Ascending aorta (tissue), 2 donors: ENCODE results near the gene SLFN12. TPM values are rescaled to one million over a fixed set of nuclear protein-coding genes. Genes with fewer than 3 reads are reported as not detected.
A peak's percentile ranks its signal among the peaks of the same experiment; 100 is the strongest.

Source experiments
- DNase-seq, 2 donors: peaks; one replicate each; pipeline ENCODE4 v3.0.0-alpha.2; 2019; ENCODE audit warnings: low spot score in 2 of 2
- H3K27ac ChIP-seq, 2 donors: fragments of 200-600 bp; sonication (generic); one replicate each; pipeline ENCODE4 v1.5.1; 2016 to 2017; ENCODE audit warnings: mild to moderate bottlenecking in 1 of 2
- H3K27me3 ChIP-seq: fragments of 200-600 bp; sonication (generic); one replicate; pipeline ENCODE4 v1.5.1; 2017
- H3K36me3 ChIP-seq, 2 donors: fragments of 200-600 bp; sonication (generic); one replicate each; pipeline ENCODE4 v1.5.1; 2016
- H3K4me1 ChIP-seq, 2 donors: fragments of 200-600 bp; sonication (generic); one replicate each; pipeline ENCODE4 v1.5.1; 2016 to 2017; ENCODE audit warnings: mild to moderate bottlenecking in 1 of 2
- H3K4me3 ChIP-seq, 2 donors: fragments of 200-600 bp; sonication (generic); one replicate each; pipeline ENCODE4 v1.5.1; 2016 to 2017; ENCODE audit warnings: mild to moderate bottlenecking in 1 of 2
- H3K9me3 ChIP-seq, 2 donors: fragments of 200-600 bp; sonication (generic); one replicate each; pipeline ENCODE4 v1.5.1; 2016
- intact Hi-C: fragments of 100-400 bp; cut with DNase I; formaldehyde crosslinking; loops from one replicate; pipeline ENCODE4 v1.15.1; 2023
- total RNA-seq: library from RNA; depleted of rRNA; stranded (reverse); fragments of >200 nt; gene quantifications from one replicate; pipeline ENCODE4 v1.1.0, GENCODE V29; 2016
- TF ChIP-seq, protein P1 (sequence below), 3 experiments: fragments of 200-600 bp in 2 of 3; fragments of 450-650 bp in 1 of 3; sonication (generic) in 2 of 3; IDR thresholded peaks; one replicate each; pipeline ENCODE4 v1.5.1; 2016 to 2019; ENCODE audit warnings: antibody characterized with exemption in 3 of 3, mild to moderate bottlenecking in 1 of 3, moderate library complexity in 1 of 3

SLFN12 gene
- total RNA-seq, 1 donor from 2014 or later, result 6.8 TPM

DNA sequence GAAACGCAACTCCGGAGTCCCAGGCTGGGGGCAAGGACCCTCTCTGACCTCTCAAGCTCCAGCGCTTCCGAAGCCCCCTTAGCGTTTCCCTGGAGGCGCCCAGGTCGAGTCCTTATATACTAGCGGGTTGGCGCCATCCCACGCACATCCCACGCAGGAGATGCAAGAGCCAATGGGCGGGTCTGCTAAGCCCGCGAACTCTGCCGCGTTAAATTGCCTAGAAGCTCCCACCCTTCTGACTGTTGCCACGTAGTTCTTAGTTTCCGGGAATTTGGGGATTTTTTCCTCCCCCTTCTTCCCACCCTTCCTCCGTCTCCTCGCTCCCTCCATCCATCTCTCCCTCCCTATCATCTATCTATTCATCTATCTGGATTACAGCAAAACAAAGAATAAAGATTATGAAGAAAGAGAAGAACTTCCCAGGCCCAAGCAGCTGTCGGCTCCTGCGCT is 58.7 kb downstream of the SLFN12 start, which contains the start of gene SLFN11:
SLFN11 (minus strand) TSS at position 88 of the 450 bp plus-strand sequence. CDS start 9,814 bp downstream, outside the sequence.
- peaks cover 0 to 10% of the 10 kb centered on the region in 2 donors for H3K4me1 ChIP-seq
- intact Hi-C loops, result loop anchor here (1.0 to 10.0 kb wide), 5 partner anchors 59 to 1571 kb away; partner anchors contain the start of genes AATF, SLFN12, SLFN13 and SLFN5

DNA sequence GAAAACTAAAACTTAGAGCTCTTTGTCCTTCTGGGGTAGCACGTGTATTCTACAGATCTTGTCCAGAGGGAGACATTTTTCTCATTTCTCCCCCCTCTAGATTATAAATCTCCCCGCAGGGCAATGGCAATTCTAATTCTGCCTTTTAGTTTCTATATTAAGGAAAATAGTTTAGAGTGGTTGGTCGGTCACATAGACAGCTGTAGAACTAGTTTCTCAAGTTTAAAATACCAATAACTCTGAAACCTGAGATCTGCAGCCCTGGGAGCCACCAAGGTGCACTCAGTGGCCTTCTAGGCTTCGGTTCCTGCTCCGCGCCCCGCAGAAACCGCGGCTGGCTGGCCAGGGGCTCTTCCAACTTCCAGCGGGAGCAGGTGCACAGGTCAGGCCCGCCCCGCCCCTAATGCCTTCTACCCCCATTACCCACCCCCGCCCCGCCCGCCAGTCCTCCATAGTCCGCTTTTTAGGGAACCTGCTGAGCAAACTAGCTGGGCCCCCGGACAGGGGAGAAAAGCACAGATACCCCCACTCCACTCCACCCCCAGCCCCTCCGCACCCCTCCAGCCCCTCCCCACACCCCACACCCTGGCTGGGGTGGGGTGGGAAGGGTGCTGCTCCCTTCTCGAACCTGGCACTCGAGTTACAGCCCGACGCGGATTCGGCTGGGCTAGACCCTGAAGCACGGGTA is 59.3 kb downstream of the SLFN12 start:
- TF ChIP-seq, protein P1, sequence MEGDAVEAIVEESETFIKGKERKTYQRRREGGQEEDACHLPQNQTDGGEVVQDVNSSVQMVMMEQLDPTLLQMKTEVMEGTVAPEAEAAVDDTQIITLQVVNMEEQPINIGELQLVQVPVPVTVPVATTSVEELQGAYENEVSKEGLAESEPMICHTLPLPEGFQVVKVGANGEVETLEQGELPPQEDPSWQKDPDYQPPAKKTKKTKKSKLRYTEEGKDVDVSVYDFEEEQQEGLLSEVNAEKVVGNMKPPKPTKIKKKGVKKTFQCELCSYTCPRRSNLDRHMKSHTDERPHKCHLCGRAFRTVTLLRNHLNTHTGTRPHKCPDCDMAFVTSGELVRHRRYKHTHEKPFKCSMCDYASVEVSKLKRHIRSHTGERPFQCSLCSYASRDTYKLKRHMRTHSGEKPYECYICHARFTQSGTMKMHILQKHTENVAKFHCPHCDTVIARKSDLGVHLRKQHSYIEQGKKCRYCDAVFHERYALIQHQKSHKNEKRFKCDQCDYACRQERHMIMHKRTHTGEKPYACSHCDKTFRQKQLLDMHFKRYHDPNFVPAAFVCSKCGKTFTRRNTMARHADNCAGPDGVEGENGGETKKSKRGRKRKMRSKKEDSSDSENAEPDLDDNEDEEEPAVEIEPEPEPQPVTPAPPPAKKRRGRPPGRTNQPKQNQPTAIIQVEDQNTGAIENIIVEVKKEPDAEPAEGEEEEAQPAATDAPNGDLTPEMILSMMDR (IDR thresholded peaks at IDR 0.05), result no peak
- intact Hi-C loops, result loop anchor here (1.0 to 10.0 kb wide), 5 partner anchors 59 to 1572 kb away; partner anchors contain the start of genes AATF, SLFN12, SLFN13 and SLFN5
- Histone ChIP-seq H3K36me3 (no peaks in the 10 kb centered on the region), H3K27me3 (no peaks in the 10 kb centered on the region), H3K4me3 (peak overlapping the region; percentile 78 to 87), H3K4me1 (peaks cover 0 to 10% of the 10 kb centered on the region in 2 donors), H3K9me3 (peaks cover 0 to 5% of the 10 kb centered on the region in 2 donors), H3K27ac (peak overlapping the region; percentile 97)
- no peak for DNase-seq

More for the DNA sequence above, 58.7 kb downstream of the SLFN12 start, which contains the start of gene SLFN11:
- no peaks in the 10 kb centered on the region for H3K36me3 ChIP-seq
- H3K9me3 ChIP-seq, result peaks cover 0 to 5% of the 10 kb centered on the region in 2 donors
- H3K27me3 ChIP-seq, result no peaks in the 10 kb centered on the region
- peak within 1 kb of the TSS; percentile 97 for H3K27ac ChIP-seq
- H3K4me3 ChIP-seq, result peak within 1 kb of the TSS; percentile 78 to 87
- peak; percentile 79 to 95 for DNase-seq
- TF ChIP-seq, protein P1 (IDR thresholded peaks at IDR 0.05), result no peak

DNA sequence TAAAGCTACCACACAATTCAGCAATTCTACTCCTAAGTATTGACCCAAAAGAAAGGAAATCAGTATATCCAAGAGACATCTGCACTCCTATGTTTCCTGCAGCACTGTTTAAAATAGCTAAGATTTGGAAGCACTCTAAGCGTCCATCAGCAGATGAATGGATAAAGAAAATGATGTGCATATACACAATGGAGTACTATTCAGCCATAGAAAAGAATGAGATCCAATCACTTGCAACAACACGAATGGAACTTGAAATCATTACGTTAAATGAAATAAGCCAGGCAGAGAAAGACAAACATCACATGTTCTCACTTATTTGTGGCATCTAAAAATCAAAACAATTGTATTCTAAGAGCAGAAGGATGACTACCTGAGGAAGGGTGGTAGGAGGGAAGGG is 60.4 kb downstream of the SLFN12 start:
- H3K27me3 ChIP-seq, result no peaks in the 10 kb centered on the region
- no peaks in the 10 kb centered on the region for H3K36me3 ChIP-seq
- H3K4me1 ChIP-seq, result peaks cover 0 to 10% of the 10 kb centered on the region in 2 donors
- intact Hi-C loops, result loop anchor here (2.0 to 10.0 kb wide), 4 partner anchors 60 to 1573 kb away; partner anchors contain the start of genes AATF, SLFN13 and SLFN5
- H3K27ac ChIP-seq, result no peak overlapping the region
- TF ChIP-seq, protein P1 (IDR thresholded peaks at IDR 0.05), result no peak
- peaks cover 0 to 5% of the 10 kb centered on the region in 2 donors for H3K9me3 ChIP-seq
- no peak for DNase-seq
- peak overlapping the region in 1 of 2 donors; percentile 4 for H3K4me3 ChIP-seq

DNA sequence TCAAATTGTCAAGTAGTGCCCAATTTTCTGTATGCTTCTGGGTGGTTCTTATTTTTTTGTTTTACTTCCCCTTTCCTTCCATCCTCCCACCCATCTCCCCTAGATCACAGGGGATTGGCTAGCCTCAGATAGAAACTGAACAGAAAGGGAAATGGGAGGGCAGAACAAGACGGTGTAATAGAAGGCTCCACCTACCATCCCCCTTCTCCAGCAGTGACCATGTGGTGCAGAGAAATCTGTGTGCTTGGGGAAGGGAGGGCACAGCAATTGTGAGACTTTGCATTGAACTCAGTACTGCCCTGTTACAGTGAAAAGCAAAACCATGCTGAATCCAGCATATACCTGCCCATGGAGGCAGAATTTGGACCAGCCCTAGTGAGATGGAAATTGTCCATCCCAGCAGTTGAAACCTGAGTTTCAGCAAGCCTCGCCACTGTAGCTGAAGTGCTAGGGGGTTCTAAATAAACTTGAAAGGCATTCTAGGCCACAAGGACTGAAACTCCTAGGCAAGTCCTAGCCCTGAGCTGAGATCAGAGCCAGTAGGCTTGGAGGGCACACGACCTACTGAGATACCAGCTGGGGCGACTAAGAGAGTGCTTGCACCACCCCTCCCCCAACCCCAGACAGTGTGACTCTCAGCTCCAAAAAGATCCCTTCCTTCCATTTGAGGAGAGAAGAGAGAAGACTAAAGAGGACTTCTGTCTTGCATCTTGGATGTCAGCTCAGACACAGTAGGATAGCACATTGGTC is 64.0 kb downstream of the SLFN12 start:
- DNase-seq, result no peak
- H3K4me3 ChIP-seq, result no peak overlapping the region
- peaks cover 2 to 12% of the 10 kb centered on the region in 2 donors for H3K36me3 ChIP-seq
- TF ChIP-seq, protein P1 (IDR thresholded peaks at IDR 0.05), result no peak
- no peaks in the 10 kb centered on the region for H3K4me1 ChIP-seq
- peak overlapping the region in 1 of 2 donors; percentile 21 for H3K27ac ChIP-seq
- intact Hi-C loops, result no loop called here
- peaks cover 0 to 5% of the 10 kb centered on the region in 2 donors for H3K9me3 ChIP-seq
- no peaks in the 10 kb centered on the region for H3K27me3 ChIP-seq

DNA sequence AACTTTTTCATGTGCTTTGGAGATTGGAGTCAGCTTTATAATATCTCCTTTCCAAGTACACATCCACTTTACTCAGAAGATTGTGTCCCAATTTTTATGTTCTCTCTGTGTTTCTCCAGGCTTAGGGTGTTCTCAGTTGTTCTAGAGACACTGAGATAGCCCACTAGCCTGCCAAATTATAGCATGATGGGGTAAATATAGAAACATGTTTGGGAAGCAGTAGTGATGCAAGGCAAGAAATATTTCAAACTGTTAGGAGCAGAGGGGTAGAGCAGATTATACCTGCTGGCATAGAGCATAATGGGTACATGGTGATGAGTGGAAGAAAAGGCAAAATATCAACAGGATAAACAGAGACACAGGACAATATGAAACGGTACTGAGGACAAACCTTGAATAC is 71.3 kb downstream of the SLFN12 start:
- Histone ChIP-seq H3K27me3 (no peaks in the 10 kb centered on the region), H3K36me3 (peaks cover 21 to 42% of the 10 kb centered on the region in 2 donors), H3K27ac (peak overlapping the region in 1 of 2 donors; percentile 19), H3K9me3 (no peaks in the 10 kb centered on the region), H3K4me1 (no peaks in the 10 kb centered on the region), H3K4me3 (no peak overlapping the region)
- intact Hi-C loops, result no loop called here
- DNase-seq, result no peak
- TF ChIP-seq, protein P1 (IDR thresholded peaks at IDR 0.05), result no peak

Other genes with a start within 250 kb of the SLFN12 start
- gene SLC35G3, start 238.1 kb downstream of the SLFN12 start, total RNA-seq, result not detected
- 13.0 TPM for gene SLFN5, start 189.4 kb downstream of the SLFN12 start, total RNA-seq
- 30.3 TPM for gene SLFN11, start 58.9 kb downstream of the SLFN12 start, total RNA-seq
- 7.1 TPM for gene SLFN13, start 16.3 kb upstream of the SLFN12 start, total RNA-seq
- gene SLFN12L, start 105.2 kb upstream of the SLFN12 start, total RNA-seq, result not detected
- not detected for gene SLFN14, start 128.3 kb upstream of the SLFN12 start, total RNA-seq
- 5.6 TPM for gene PEX12, start 146.1 kb upstream of the SLFN12 start, total RNA-seq
- 59.5 TPM for gene AP2B1, start 154.8 kb upstream of the SLFN12 start, total RNA-seq